22Rv1 (cell line): ENCODE results near the gene KRTAP10-2.

Experiments
- H3K27ac ChIP-seq: fragments of 450-650 bp; 2 replicates; pipeline ENCODE4 v1.5.1; 2017
- CTCF ChIP-seq: fragments of 450-650 bp; IDR thresholded peaks from 2 replicates; pipeline ENCODE4 v1.5.1; 2017; ENCODE audit warnings: mild to moderate bottlenecking
- ZFX ChIP-seq: fragments of 450-650 bp; IDR thresholded peaks from 2 replicates; pipeline ENCODE4 v1.6.1; 2017; ENCODE audit warnings: antibody characterized with exemption, borderline replicate concordance

The KRTAP10-2 gene

GRCh38 chr21:44510109-44510507 lies 41.2 kb downstream of the KRTAP10-2 start:
- TF ChIP-seq ZFX: no peak
- TF ChIP-seq CTCF: no peak
- no peak overlapping the region for H3K27ac ChIP-seq

- no peak overlapping the region for H3K27ac ChIP-seq
- no peak for TF ChIP-seq ZFX
- TF ChIP-seq CTCF: peak; percentile 70
Observed at GRCh38 chr21:44509539-44509938, 41.8 kb downstream of the KRTAP10-2 start.

GRCh38 chr21:44508711-44509445 lies 42.4 kb downstream of the KRTAP10-2 start:
- TF ChIP-seq CTCF (no peak), ZFX (no peak)
- no peak overlapping the region for H3K27ac ChIP-seq

- H3K27ac ChIP-seq: no peak overlapping the region
- TF ChIP-seq ZFX (no peak), CTCF (no peak)
Observed at GRCh38 chr21:44508426-44508710, 42.9 kb downstream of the KRTAP10-2 start.

GRCh38 chr21:44507673-44508425 lies 43.5 kb downstream of the KRTAP10-2 start:
- no peak overlapping the region for H3K27ac ChIP-seq

GRCh38 chr21:44506279-44507255 lies 44.7 kb downstream of the KRTAP10-2 start:
- H3K27ac ChIP-seq: no peak overlapping the region
- no peak for TF ChIP-seq ZFX
- no peak for TF ChIP-seq CTCF

More at GRCh38 chr21:44507673-44508425, 43.5 kb downstream of the KRTAP10-2 start:
- no peak for TF ChIP-seq CTCF
